H1 (cell line): ENCODE data around the gene ANAPC5. TPM values are rescaled to one million over a fixed set of nuclear protein-coding genes. Genes with fewer than 3 reads are reported as not detected.

ENCODE experiments used
- CBX8 ChIP-seq: fragments of 300-800, 300-1000 bp; sonication (generic); IDR thresholded peaks from 2 replicates; pipeline ENCODE4 v1.7.1; 2016; ENCODE audit warnings: low read depth, low read length, borderline replicate concordance
- EZH2 ChIP-seq: fragments of 200-600 bp; sonication (generic); IDR thresholded peaks from 2 replicates; pipeline ENCODE4 v1.7.1; 2012; ENCODE audit warnings: low read depth, mild to moderate bottlenecking, moderate library complexity, low read length, inconsistent platforms; ENCODE audit not compliant: severe bottlenecking
- GABPA ChIP-seq: IDR thresholded peaks from 2 replicates; pipeline ENCODE4 v1.6.1; 2011; ENCODE audit warnings: mild to moderate bottlenecking, low read length, moderate library complexity, borderline replicate concordance; ENCODE audit not compliant: insufficient read depth
- GTF2F1 ChIP-seq: IDR thresholded peaks from 2 replicates; pipeline ENCODE4 v1.6.1; 2012; ENCODE audit warnings: low read depth, low read length, improper control_type of control experiment, borderline replicate concordance
- PHF8 ChIP-seq: fragments of 200-600 bp; sonication (generic); conservative IDR thresholded peaks from 2 replicates; pipeline ENCODE4 v1.7.1; 2012; ENCODE audit warnings: low read depth, mild to moderate bottlenecking, inconsistent platforms, low read length, moderate library complexity
- RBBP5 ChIP-seq: IDR thresholded peaks from 2 replicates; pipeline ENCODE4 v1.7.1; 2012; ENCODE audit warnings: low read depth, mild to moderate bottlenecking, inconsistent platforms, low read length, moderate library complexity, borderline replicate concordance
- SAP30 ChIP-seq: fragments of 300-600 bp; sonication (generic); IDR thresholded peaks from 2 replicates; pipeline ENCODE4 v1.7.1; 2012; ENCODE audit warnings: low read length, moderate library complexity, mild to moderate bottlenecking, inconsistent platforms; ENCODE audit not compliant: insufficient read depth, insufficient replicate concordance
- SP2 ChIP-seq: IDR thresholded peaks from 2 replicates; pipeline ENCODE4 v1.6.1; 2012; ENCODE audit warnings: mild to moderate bottlenecking, low read length, inconsistent platforms
- polyA plus RNA-seq, 7 experiments: library from polyadenylated mRNA; depleted of rRNA in 3 of 7; stranded (reverse) in 5 of 7; unstranded in 2 of 7; fragments of >200 nt in 5 of 7; fragments of 200-250 nt in 2 of 7; gene quantifications; 1 replicate in 5 of 7; 2 replicates in 1 of 7; 4 replicates in 1 of 7; pipeline versions ENCODE4 v1.2.1 to v1.2.3, GENCODE V29; 2011 to 2013; ENCODE audit warnings: missing spikeins in 2 of 7, mixed read lengths in 2 of 7
- total RNA-seq: library from RNA; stranded (reverse); fragmentation: NEBNext Ultra II Directional; extraction: Animal tissue kit (Norgen Biotek cat#: 25700); gene quantifications from 2 replicates; pipeline ENCODE4 v1.2.1, GENCODE V29; 2021
- TF ChIP-seq, protein P1 (sequence below): fragments of 300-600 bp; sonication (generic); IDR thresholded peaks from 2 replicates; pipeline ENCODE4 v1.7.1; 2012; ENCODE audit warnings: low read length, moderate library complexity, mild to moderate bottlenecking, inconsistent platforms; ENCODE audit not compliant: insufficient replicate concordance

The ANAPC5 gene
- total and polyA plus RNA-seq, 2 of the 8 experiments (the other 6 are each of a cell fraction or from before 2014, with no cell fraction given) = 103 to 127 TPM

DNA sequence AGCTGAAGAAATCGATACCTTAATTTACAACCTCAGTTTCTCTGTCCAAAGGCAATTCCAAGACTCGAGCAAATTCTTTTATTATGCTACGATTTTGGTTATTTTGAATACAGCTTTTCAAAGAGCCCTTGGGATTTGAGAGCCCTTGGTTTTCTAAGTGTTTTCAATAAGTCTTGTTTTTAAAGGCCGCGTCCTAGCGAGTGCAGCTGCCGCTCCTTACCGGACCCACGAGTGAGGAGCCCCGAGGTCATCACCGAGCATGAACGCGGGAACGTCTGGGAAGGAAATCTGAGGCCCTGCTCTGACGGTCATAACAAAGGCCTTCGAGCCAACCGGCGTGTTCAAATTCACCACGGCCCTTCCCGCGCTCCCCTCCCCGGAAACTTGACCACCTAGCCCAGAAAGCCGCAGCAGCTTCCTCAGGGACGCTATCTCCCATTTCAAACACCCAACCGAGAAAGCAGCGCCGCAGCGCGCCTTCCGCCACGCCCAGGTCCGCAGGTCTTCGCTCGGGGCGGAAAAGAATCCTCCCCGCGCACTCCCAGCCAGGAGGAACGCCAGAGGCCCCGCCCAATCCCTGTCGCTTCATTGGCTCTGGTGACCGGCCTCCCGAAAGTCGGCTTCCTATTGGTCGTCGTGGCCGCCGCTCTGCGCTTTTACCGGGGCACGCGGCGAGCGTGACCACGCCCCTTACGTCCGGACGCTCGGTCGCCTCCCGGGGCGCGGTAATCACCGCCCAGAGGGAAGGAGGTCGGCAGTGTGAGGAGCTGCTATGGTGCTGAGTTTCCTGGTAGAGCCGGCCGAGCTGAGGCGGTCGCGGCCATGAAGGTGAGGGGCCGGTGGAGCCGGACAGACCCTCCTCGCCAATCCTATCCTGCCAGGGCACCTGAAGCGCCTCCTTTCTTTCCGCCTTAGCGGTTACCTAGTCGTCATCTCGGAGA lies 47.5 kb upstream of the ANAPC5 start, which contains the start of gene RNF34 (continued):
- TF ChIP-seq, protein P1, sequence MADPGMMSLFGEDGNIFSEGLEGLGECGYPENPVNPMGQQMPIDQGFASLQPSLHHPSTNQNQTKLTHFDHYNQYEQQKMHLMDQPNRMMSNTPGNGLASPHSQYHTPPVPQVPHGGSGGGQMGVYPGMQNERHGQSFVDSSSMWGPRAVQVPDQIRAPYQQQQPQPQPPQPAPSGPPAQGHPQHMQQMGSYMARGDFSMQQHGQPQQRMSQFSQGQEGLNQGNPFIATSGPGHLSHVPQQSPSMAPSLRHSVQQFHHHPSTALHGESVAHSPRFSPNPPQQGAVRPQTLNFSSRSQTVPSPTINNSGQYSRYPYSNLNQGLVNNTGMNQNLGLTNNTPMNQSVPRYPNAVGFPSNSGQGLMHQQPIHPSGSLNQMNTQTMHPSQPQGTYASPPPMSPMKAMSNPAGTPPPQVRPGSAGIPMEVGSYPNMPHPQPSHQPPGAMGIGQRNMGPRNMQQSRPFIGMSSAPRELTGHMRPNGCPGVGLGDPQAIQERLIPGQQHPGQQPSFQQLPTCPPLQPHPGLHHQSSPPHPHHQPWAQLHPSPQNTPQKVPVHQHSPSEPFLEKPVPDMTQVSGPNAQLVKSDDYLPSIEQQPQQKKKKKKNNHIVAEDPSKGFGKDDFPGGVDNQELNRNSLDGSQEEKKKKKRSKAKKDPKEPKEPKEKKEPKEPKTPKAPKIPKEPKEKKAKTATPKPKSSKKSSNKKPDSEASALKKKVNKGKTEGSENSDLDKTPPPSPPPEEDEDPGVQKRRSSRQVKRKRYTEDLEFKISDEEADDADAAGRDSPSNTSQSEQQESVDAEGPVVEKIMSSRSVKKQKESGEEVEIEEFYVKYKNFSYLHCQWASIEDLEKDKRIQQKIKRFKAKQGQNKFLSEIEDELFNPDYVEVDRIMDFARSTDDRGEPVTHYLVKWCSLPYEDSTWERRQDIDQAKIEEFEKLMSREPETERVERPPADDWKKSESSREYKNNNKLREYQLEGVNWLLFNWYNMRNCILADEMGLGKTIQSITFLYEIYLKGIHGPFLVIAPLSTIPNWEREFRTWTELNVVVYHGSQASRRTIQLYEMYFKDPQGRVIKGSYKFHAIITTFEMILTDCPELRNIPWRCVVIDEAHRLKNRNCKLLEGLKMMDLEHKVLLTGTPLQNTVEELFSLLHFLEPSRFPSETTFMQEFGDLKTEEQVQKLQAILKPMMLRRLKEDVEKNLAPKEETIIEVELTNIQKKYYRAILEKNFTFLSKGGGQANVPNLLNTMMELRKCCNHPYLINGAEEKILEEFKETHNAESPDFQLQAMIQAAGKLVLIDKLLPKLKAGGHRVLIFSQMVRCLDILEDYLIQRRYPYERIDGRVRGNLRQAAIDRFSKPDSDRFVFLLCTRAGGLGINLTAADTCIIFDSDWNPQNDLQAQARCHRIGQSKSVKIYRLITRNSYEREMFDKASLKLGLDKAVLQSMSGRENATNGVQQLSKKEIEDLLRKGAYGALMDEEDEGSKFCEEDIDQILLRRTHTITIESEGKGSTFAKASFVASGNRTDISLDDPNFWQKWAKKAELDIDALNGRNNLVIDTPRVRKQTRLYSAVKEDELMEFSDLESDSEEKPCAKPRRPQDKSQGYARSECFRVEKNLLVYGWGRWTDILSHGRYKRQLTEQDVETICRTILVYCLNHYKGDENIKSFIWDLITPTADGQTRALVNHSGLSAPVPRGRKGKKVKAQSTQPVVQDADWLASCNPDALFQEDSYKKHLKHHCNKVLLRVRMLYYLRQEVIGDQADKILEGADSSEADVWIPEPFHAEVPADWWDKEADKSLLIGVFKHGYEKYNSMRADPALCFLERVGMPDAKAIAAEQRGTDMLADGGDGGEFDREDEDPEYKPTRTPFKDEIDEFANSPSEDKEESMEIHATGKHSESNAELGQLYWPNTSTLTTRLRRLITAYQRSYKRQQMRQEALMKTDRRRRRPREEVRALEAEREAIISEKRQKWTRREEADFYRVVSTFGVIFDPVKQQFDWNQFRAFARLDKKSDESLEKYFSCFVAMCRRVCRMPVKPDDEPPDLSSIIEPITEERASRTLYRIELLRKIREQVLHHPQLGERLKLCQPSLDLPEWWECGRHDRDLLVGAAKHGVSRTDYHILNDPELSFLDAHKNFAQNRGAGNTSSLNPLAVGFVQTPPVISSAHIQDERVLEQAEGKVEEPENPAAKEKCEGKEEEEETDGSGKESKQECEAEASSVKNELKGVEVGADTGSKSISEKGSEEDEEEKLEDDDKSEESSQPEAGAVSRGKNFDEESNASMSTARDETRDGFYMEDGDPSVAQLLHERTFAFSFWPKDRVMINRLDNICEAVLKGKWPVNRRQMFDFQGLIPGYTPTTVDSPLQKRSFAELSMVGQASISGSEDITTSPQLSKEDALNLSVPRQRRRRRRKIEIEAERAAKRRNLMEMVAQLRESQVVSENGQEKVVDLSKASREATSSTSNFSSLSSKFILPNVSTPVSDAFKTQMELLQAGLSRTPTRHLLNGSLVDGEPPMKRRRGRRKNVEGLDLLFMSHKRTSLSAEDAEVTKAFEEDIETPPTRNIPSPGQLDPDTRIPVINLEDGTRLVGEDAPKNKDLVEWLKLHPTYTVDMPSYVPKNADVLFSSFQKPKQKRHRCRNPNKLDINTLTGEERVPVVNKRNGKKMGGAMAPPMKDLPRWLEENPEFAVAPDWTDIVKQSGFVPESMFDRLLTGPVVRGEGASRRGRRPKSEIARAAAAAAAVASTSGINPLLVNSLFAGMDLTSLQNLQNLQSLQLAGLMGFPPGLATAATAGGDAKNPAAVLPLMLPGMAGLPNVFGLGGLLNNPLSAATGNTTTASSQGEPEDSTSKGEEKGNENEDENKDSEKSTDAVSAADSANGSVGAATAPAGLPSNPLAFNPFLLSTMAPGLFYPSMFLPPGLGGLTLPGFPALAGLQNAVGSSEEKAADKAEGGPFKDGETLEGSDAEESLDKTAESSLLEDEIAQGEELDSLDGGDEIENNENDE = no peak
- TF ChIP-seq SAP30 (no peak), PHF8 (peak; percentile 88), GTF2F1 (no peak), CBX8 (no peak), SP2 (peak; percentile 73), RBBP5 (peak; percentile 21), GABPA (no peak), EZH2 (no peak)
